PC-3 (cell line): ENCODE data around the gene TTC33. TPM values are rescaled to one million over a fixed set of nuclear protein-coding genes. Genes with fewer than 3 reads are reported as not detected.

Experiments
- ATAC-seq: fragments of 200-7000 bp; cut with Tn5 transposase; 2 replicates; pipeline ENCODE4 v1.9.1; 2020; ENCODE audit warnings: mild to moderate bottlenecking, moderate library complexity
- BruUV-seq: library from RNA; stranded (reverse); fragments of 400-500 nt; replicated peaks from 2 replicates; lab custom pipeline; 2021; lab: Mats Ljungman, UMichigan
- CTCF ChIA-PET: fragments of 300-600 bp; sonication (Branson Sonifier 250); formaldehyde crosslinking; loops from one replicate; lab custom pipeline; 2022; ENCODE audit warnings: antibody characterized with exemption; lab: Charles Lee
- POLR2A ChIA-PET: fragments of 300-600 bp; sonication (Branson Sonifier 250); formaldehyde crosslinking; loops from one replicate; lab custom pipeline; 2022; ENCODE audit warnings: antibody characterized with exemption; ENCODE audit not compliant: unreplicated experiment; lab: Charles Lee
- DNase-seq: peaks from one replicate; pipeline ENCODE4 v3.0.0-alpha.2; 2015
- H2AFZ ChIP-seq: fragments of 300-600 bp; sonication (generic); 2 replicates; pipeline ENCODE4 v1.6.0; 2016; ENCODE audit warnings: antibody characterized with exemption, low read length
- H3F3A ChIP-seq: fragments of 300-600 bp; sonication (generic); one replicate; pipeline ENCODE4 v1.6.0; 2017; ENCODE audit warnings: antibody characterized with exemption, low read length, control low read depth, mild to moderate bottlenecking; ENCODE audit not compliant: unreplicated experiment
- H3K27ac ChIP-seq: fragments of 300-600 bp; sonication (generic); 2 replicates; pipeline ENCODE4 v1.5.1; 2016; ENCODE audit warnings: mild to moderate bottlenecking, low read length
- H3K27me3 ChIP-seq: fragments of 300-600 bp; sonication (generic); 2 replicates; pipeline ENCODE4 v1.6.1; 2016; ENCODE audit warnings: low read length, mixed read lengths
- H3K36me3 ChIP-seq: fragments of 300-600 bp; sonication (generic); 2 replicates; pipeline ENCODE4 v1.6.1; 2016; ENCODE audit warnings: low read depth, mixed run types, low read length, mixed read lengths
- H3K4me1 ChIP-seq: fragments of 300-600 bp; sonication (generic); 2 replicates; pipeline ENCODE4 v1.5.1; 2016; ENCODE audit warnings: low read length; ENCODE audit not compliant: insufficient read depth
- H3K4me2 ChIP-seq: fragments of 300-600 bp; sonication (generic); 2 replicates; pipeline ENCODE4 v1.6.0; 2016; ENCODE audit warnings: low read length
- H3K4me3 ChIP-seq: fragments of 300-600 bp; sonication (generic); 2 replicates; pipeline ENCODE4 v1.5.1; 2016; ENCODE audit warnings: mild to moderate bottlenecking, low read length, mixed read lengths
- H3K79me2 ChIP-seq: fragments of 300-600 bp; sonication (generic); 2 replicates; pipeline ENCODE4 v1.6.1; 2017; ENCODE audit warnings: low read length, mixed read lengths
- H3K9ac ChIP-seq: fragments of 300-600 bp; sonication (generic); 2 replicates; pipeline ENCODE4 v1.6.0; 2016; ENCODE audit warnings: mild to moderate bottlenecking, low read length
- H3K9me2 ChIP-seq: fragments of 300-600 bp; sonication (generic); replicated peaks from 2 replicates; pipeline ENCODE4 v1.6.1; 2016; ENCODE audit warnings: mixed run types, low read length, mixed read lengths
- H3K9me3 ChIP-seq: fragments of 300-600 bp; sonication (generic); 2 replicates; pipeline ENCODE4 v1.6.1; 2016; ENCODE audit warnings: low read length, mixed read lengths
- H4K20me1 ChIP-seq: fragments of 300-600 bp; sonication (generic); 2 replicates; pipeline ENCODE4 v1.6.1; 2016; ENCODE audit warnings: low read length, mixed read lengths
- CTCF ChIP-seq: fragments of 300-600 bp; sonication (generic); conservative IDR thresholded peaks from 2 replicates; pipeline ENCODE4 v1.5.1; 2017; ENCODE audit warnings: antibody characterized with exemption, low read depth, mild to moderate bottlenecking, low read length
- EZH2 ChIP-seq: fragments of 300-600 bp; sonication (generic); IDR thresholded peaks from one replicate; pipeline ENCODE4 v1.6.1; 2017; ENCODE audit warnings: antibody characterized with exemption, mild to moderate bottlenecking, low read length; ENCODE audit not compliant: unreplicated experiment
- EZH2phosphoT487 ChIP-seq: fragments of 300-600 bp; sonication (generic); IDR thresholded peaks from 2 replicates; pipeline ENCODE4 v1.6.1; 2018; ENCODE audit warnings: mild to moderate bottlenecking, antibody characterized with exemption, low read length, borderline replicate concordance
- intact Hi-C: fragments of 100-400 bp; cut with micrococcal nuclease; formaldehyde crosslinking; loops from 2 replicates; pipeline ENCODE4 v1.9.0; 2023
- total RNA-seq: library from RNA; depleted of rRNA; stranded (reverse); fragments of >200 nt; gene quantifications from 2 replicates; pipeline ENCODE4 v1.2.3, GENCODE V29; 2014

The TTC33 gene
- total RNA-seq, 1 experiment from 2014 or later = 9.0 TPM

GRCh38 chr5:40784027-40784653 is 28.4 kb upstream of the TTC33 start:
- H3K27ac ChIP-seq = no peak overlapping the region
- DNase-seq (no peak), ATAC-seq (no peak)
- peaks cover 53% of the 10 kb centered on the region for H4K20me1 ChIP-seq
- no peaks in the 10 kb centered on the region for H3F3A ChIP-seq
- POLR2A ChIA-PET = no interaction called here
- no peak overlapping the region for H2AFZ ChIP-seq
- no peak overlapping the region for H3K4me2 ChIP-seq
- H3K36me3 ChIP-seq = peaks cover 18% of the 10 kb centered on the region
- no TSS peak for BruUV-seq
- no peak overlapping the region for H3K4me3 ChIP-seq
- no peaks in the 10 kb centered on the region for H3K27me3 ChIP-seq
- no peak for TF ChIP-seq CTCF
- no peak for TF ChIP-seq EZH2phosphoT487
- no peak for TF ChIP-seq EZH2
- CTCF ChIA-PET = no interaction called here
- peaks cover 7% of the 10 kb centered on the region; the same call in 1 of the 2 replicates for H3K9me3 ChIP-seq
- H3K9me2 ChIP-seq = no peaks in the 10 kb centered on the region
- H3K79me2 ChIP-seq = peaks cover 99% of the 10 kb centered on the region
- peaks cover 12% of the 10 kb centered on the region; the same call in 1 of the 2 replicates for H3K4me1 ChIP-seq
- H3K9ac ChIP-seq = no peak overlapping the region
- intact Hi-C loops = no loop called here

- CTCF ChIA-PET = no interaction called here
- Histone ChIP-seq H3K9me2 (no peaks in the 10 kb centered on the region), H3K4me1 (peaks cover 12% of the 10 kb centered on the region; the same call in 1 of the 2 replicates), H3K36me3 (0 out of 2 replicates have a peak, but pooled peaks cover 3% of the 10 kb centered on the region), H3K27me3 (no peaks in the 10 kb centered on the region), H3K27ac (no peak overlapping the region), H4K20me1 (peaks cover 47% of the 10 kb centered on the region), H3K79me2 (peaks cover 92% of the 10 kb centered on the region), H3F3A (no peaks in the 10 kb centered on the region), H3K4me2 (no peak overlapping the region), H2AFZ (no peak overlapping the region), H3K9me3 (no peaks in the 10 kb centered on the region), H3K9ac (no peak overlapping the region), H3K4me3 (no peak overlapping the region)
- ATAC-seq (no peak), DNase-seq (no peak)
- intact Hi-C loops = no loop called here
- BruUV-seq = no TSS peak
- POLR2A ChIA-PET = no interaction called here
- TF ChIP-seq CTCF = no peak
- no peak for TF ChIP-seq EZH2
- TF ChIP-seq EZH2phosphoT487 = no peak
These were observed 26.2 kb upstream of the TTC33 start for GRCh38 chr5:40781843-40782409.

- DNase-seq = no peak
- no peaks in the 10 kb centered on the region for H3K27me3 ChIP-seq
- H3K9me3 ChIP-seq = no peaks in the 10 kb centered on the region
- no peak overlapping the region for H3K4me3 ChIP-seq
- H3K9ac ChIP-seq = no peak overlapping the region
- ChIA-PET CTCF (no interaction called here), POLR2A (no interaction called here)
- H3K79me2 ChIP-seq = peaks cover 85% of the 10 kb centered on the region
- peaks cover 22% of the 10 kb centered on the region for H3K4me1 ChIP-seq
- peaks cover 3% of the 10 kb centered on the region for H3F3A ChIP-seq
- peaks cover 9% of the 10 kb centered on the region; the same call in 1 of the 2 replicates for H3K36me3 ChIP-seq
- no peak overlapping the region for H2AFZ ChIP-seq
- ATAC-seq = no peak
- no peak overlapping the region for H3K27ac ChIP-seq
- intact Hi-C loops = no loop called here
- no peak overlapping the region for H3K4me2 ChIP-seq
- H3K9me2 ChIP-seq = no peaks in the 10 kb centered on the region
- no TSS peak for BruUV-seq
- TF ChIP-seq EZH2 (no peak), EZH2phosphoT487 (no peak), CTCF (no peak)
- H4K20me1 ChIP-seq = peaks cover 47% of the 10 kb centered on the region
These were observed 25.1 kb upstream of the TTC33 start for GRCh38 chr5:40780858-40781257.
